H1 (cell line): ENCODE measurements around the gene CALR. TPM values are rescaled to one million over a fixed set of nuclear protein-coding genes. Genes with fewer than 3 reads are reported as not detected.

Experiments used
- CTCF ChIA-PET: fragments of 300-600 bp; sonication (Branson Sonifier 250); formaldehyde crosslinking; loops from one replicate; lab custom pipeline; 2021; ENCODE audit not compliant: partially characterized antibody; lab: Charles Lee
- POLR2A ChIA-PET: fragments of 300-600 bp; sonication (Branson Sonifier 250); formaldehyde crosslinking; loops from one replicate; lab custom pipeline; 2021; ENCODE audit warnings: inconsistent platforms; ENCODE audit not compliant: partially characterized antibody; lab: Charles Lee
- DNase-seq, 2 experiments: peaks; one replicate each; pipeline versions ENCODE4 v3.0.0 to v3.0.0-alpha.2; 2010 to 2022; ENCODE audit warnings: low spot score in 2 of 2, low read depth in 1 of 2, mixed read lengths in 1 of 2
- FAIRE-seq: peaks from 2 replicates; lab custom pipeline; 2011; peaks lifted over from hg19 to GRCh38; lab: Jason Lieb, UNC
- H2AFZ ChIP-seq: 2 replicates; pipeline ENCODE4 v1.8.1; 2012; ENCODE audit warnings: low read length, inconsistent platforms
- H2AK5ac ChIP-seq: 2 replicates; pipeline ENCODE4 v1.6.1; 2013; ENCODE audit warnings: low read depth, low read length
- H2BK120ac ChIP-seq: replicated peaks from 2 replicates; pipeline ENCODE3; 2013; ENCODE audit warnings: low read depth, low read length, inconsistent platforms
- H2BK12ac ChIP-seq: 2 replicates; pipeline ENCODE4 v1.6.1; 2013; ENCODE audit warnings: low read depth, low read length
- H2BK15ac ChIP-seq: 2 replicates; pipeline ENCODE4 v1.6.1; 2013; ENCODE audit warnings: low read length
- H2BK20ac ChIP-seq: 2 replicates; pipeline ENCODE4 v1.6.1; 2013; ENCODE audit warnings: low read length
- H2BK5ac ChIP-seq: 2 replicates; pipeline ENCODE4 v1.6.1; 2013; ENCODE audit warnings: low read depth, low read length
- H3K14ac ChIP-seq: 2 replicates; pipeline ENCODE4 v1.6.1; 2013; ENCODE audit warnings: inconsistent platforms; ENCODE audit not compliant: insufficient read length
- H3K18ac ChIP-seq: 2 replicates; pipeline ENCODE4 v1.6.1; 2013; ENCODE audit warnings: low read length; ENCODE audit errors: extremely low read depth
- H3K23ac ChIP-seq: 2 replicates; pipeline ENCODE4 v1.6.1; 2013; ENCODE audit warnings: inconsistent platforms; ENCODE audit not compliant: insufficient read length
- H3K23me2 ChIP-seq: 2 replicates; pipeline ENCODE4 v1.6.1; 2013; ENCODE audit warnings: low read depth, low read length
- H3K27ac ChIP-seq: 2 replicates; pipeline ENCODE4 v1.6.1; 2011; ENCODE audit warnings: low read depth, low read length, inconsistent platforms
- H3K27me3 ChIP-seq, 4 experiments: replicated peaks in 1 of 4; 1 replicate in 1 of 4; 2 replicates in 3 of 4; pipeline versions ENCODE4 v1.6.1 to v1.8.1; 2011 to 2013; ENCODE audit warnings: low read length in 3 of 4, mild to moderate bottlenecking in 3 of 4, inconsistent platforms in 2 of 4, mixed read lengths in 2 of 4, moderate library complexity in 1 of 4; ENCODE audit not compliant: control insufficient read depth in 3 of 4, insufficient read depth in 3 of 4; ENCODE audit errors: extremely low read depth in 1 of 4
- H3K36me3 ChIP-seq, 4 experiments: 2 replicates each; pipeline versions ENCODE4 v1.6.1 to v1.8.1; 2011 to 2013; ENCODE audit warnings: mild to moderate bottlenecking in 4 of 4, low read length in 3 of 4, moderate library complexity in 2 of 4, control low read depth in 1 of 4, inconsistent platforms in 1 of 4; ENCODE audit not compliant: insufficient read depth in 4 of 4, control insufficient read depth in 2 of 4
- H3K4ac ChIP-seq: replicated peaks from 2 replicates; pipeline ENCODE3; 2013; ENCODE audit warnings: low read length, low read depth, mixed read lengths, inconsistent platforms; ENCODE audit not compliant: insufficient read length
- H3K4me1 ChIP-seq, 4 experiments: replicated peaks in 1 of 4; 1 replicate in 1 of 4; 2 replicates in 3 of 4; pipeline versions ENCODE4 v1.6.1 to v1.8.1; 2011 to 2013; ENCODE audit warnings: low read length in 3 of 4, inconsistent platforms in 2 of 4, mixed read lengths in 1 of 4; ENCODE audit not compliant: insufficient read depth in 4 of 4, control insufficient read depth in 3 of 4
- H3K4me2 ChIP-seq, 2 experiments: 2 replicates each; pipeline versions ENCODE4 v1.6.1 to v1.8.1; 2011 to 2013; ENCODE audit warnings: low read depth in 2 of 2, low read length in 2 of 2, control low read depth in 1 of 2, inconsistent platforms in 1 of 2, mild to moderate bottlenecking in 1 of 2; ENCODE audit not compliant: insufficient read depth in 1 of 2
- H3K4me3 ChIP-seq, 4 experiments: fragments of 200-600, 300-600 bp in 1 of 4; sonication (generic), shearing (Covaris generic), sonication (Bioruptor Twin) in 1 of 4; 2 replicates each; pipeline versions ENCODE4 v1.5.1 to v1.8.1; 2011 to 2016; ENCODE audit warnings: low read length in 4 of 4, low read depth in 3 of 4, control low read depth in 2 of 4, inconsistent platforms in 2 of 4, mild to moderate bottlenecking in 2 of 4, mixed read lengths in 1 of 4, moderate library complexity in 1 of 4; ENCODE audit not compliant: insufficient read depth in 2 of 4; ENCODE audit errors: extremely low read depth in 1 of 4
- H3K56ac ChIP-seq: replicated peaks from 2 replicates; pipeline ENCODE3; 2013; ENCODE audit warnings: low read depth, mild to moderate bottlenecking, mixed read lengths, low read length, inconsistent platforms; ENCODE audit not compliant: insufficient read length
- H3K79me1 ChIP-seq: 2 replicates; pipeline ENCODE4 v1.6.1; 2013; ENCODE audit warnings: low read depth, low read length, control low read depth
- H3K79me2 ChIP-seq, 2 experiments: 2 replicates each; pipeline versions ENCODE4 v1.6.1 to v1.8.1; 2012 to 2013; ENCODE audit warnings: low read length in 2 of 2, mild to moderate bottlenecking in 2 of 2, inconsistent platforms in 1 of 2; ENCODE audit not compliant: insufficient read depth in 2 of 2, control insufficient read depth in 1 of 2
- H3K9ac ChIP-seq, 4 experiments: replicated peaks in 1 of 4; 1 replicate in 1 of 4; 2 replicates in 3 of 4; pipeline versions ENCODE4 v1.6.1 to v1.8.1; 2011 to 2013; ENCODE audit warnings: low read depth in 3 of 4, low read length in 3 of 4, control low read depth in 2 of 4, mild to moderate bottlenecking in 2 of 4, moderate library complexity in 2 of 4, inconsistent platforms in 1 of 4; ENCODE audit errors: extremely low read depth in 1 of 4
- H3K9me3 ChIP-seq, 2 experiments: 2 replicates each; pipeline versions ENCODE4 v1.6.1 to v1.8.1; 2012 to 2013; ENCODE audit warnings: mild to moderate bottlenecking in 2 of 2, moderate library complexity in 2 of 2, control low read depth in 1 of 2, inconsistent platforms in 1 of 2, low read depth in 1 of 2, low read length in 1 of 2, mixed read lengths in 1 of 2; ENCODE audit not compliant: insufficient read depth in 2 of 2
- H4K20me1 ChIP-seq, 2 experiments: replicated peaks in 1 of 2; 2 replicates each; pipeline versions ENCODE3 to v1.8.1; 2011 to 2013; ENCODE audit warnings: inconsistent platforms in 2 of 2, low read length in 2 of 2, mild to moderate bottlenecking in 1 of 2; ENCODE audit not compliant: insufficient read depth in 2 of 2, control insufficient read depth in 1 of 2
- H4K5ac ChIP-seq: 2 replicates; pipeline ENCODE4 v1.6.1; 2013; ENCODE audit warnings: low read length, low read depth, mixed read lengths, inconsistent platforms; ENCODE audit not compliant: insufficient read length
- H4K8ac ChIP-seq: 2 replicates; pipeline ENCODE4 v1.8.0; 2013; ENCODE audit warnings: mild to moderate bottlenecking, moderate library complexity, low read length, inconsistent platforms; ENCODE audit not compliant: insufficient read depth; ENCODE audit errors: extremely low read depth
- H4K91ac ChIP-seq: replicated peaks from 2 replicates; pipeline ENCODE3; 2013; ENCODE audit warnings: low read length, mixed read lengths, inconsistent platforms; ENCODE audit not compliant: insufficient read length
- ASH2L ChIP-seq: fragments of 200-600, 300-600 bp; sonication (generic); IDR thresholded peaks from one replicate; pipeline ENCODE4 v1.7.1; 2017; ENCODE audit warnings: low read length
- CBX8 ChIP-seq: fragments of 300-800, 300-1000 bp; sonication (generic); IDR thresholded peaks from 2 replicates; pipeline ENCODE4 v1.7.1; 2016; ENCODE audit warnings: low read depth, low read length, borderline replicate concordance
- CHD2 ChIP-seq: IDR thresholded peaks from 2 replicates; pipeline ENCODE4 v1.6.1; 2012; ENCODE audit warnings: low read length, improper control_type of control experiment
- EZH2 ChIP-seq: fragments of 200-600 bp; sonication (generic); IDR thresholded peaks from 2 replicates; pipeline ENCODE4 v1.7.1; 2012; ENCODE audit warnings: low read depth, mild to moderate bottlenecking, moderate library complexity, low read length, inconsistent platforms; ENCODE audit not compliant: severe bottlenecking
- FOSL1 ChIP-seq: IDR thresholded peaks from 2 replicates; pipeline ENCODE4 v1.6.1; 2011; ENCODE audit warnings: mild to moderate bottlenecking, low read depth, low read length, moderate library complexity; ENCODE audit not compliant: insufficient read depth
- KDM4A ChIP-seq: IDR thresholded peaks from one replicate; pipeline ENCODE4 v1.7.1; 2012; ENCODE audit warnings: low read depth, mild to moderate bottlenecking, moderate library complexity, low read length, inconsistent platforms; ENCODE audit not compliant: severe bottlenecking
- SIN3A ChIP-seq, 2 experiments: IDR thresholded peaks in 1 of 2; conservative IDR thresholded peaks in 1 of 2; 2 replicates each; pipeline ENCODE4 v1.6.1; 2011 to 2012; ENCODE audit warnings: low read length in 2 of 2, improper control_type of control experiment in 1 of 2, low read depth in 1 of 2, mild to moderate bottlenecking in 1 of 2
- SRF ChIP-seq: IDR thresholded peaks from 2 replicates; pipeline ENCODE4 v1.6.1; 2011; ENCODE audit warnings: mild to moderate bottlenecking, low read depth, low read length, moderate library complexity
- TCF12 ChIP-seq: IDR thresholded peaks from 2 replicates; pipeline ENCODE4 v1.6.1; 2011; ENCODE audit warnings: low read depth, mild to moderate bottlenecking, low read length
- WGBS, 2 experiments: shearing (Covaris generic) in 1 of 2; methylation state at CpG; one replicate each; pipeline versions ENCODE4 v1.1.6 to v1.1.7; 2013 to 2015; ENCODE audit warnings: low lambda C conversion rate in 2 of 2, mixed read lengths in 2 of 2, inconsistent platforms in 1 of 2, low coverage in 1 of 2, missing lambda C conversion rate in 1 of 2; ENCODE audit not compliant: insufficient replicate concordance in 2 of 2, insufficient coverage in 1 of 2, insufficient read length in 1 of 2; ENCODE audit errors: extremely low coverage in 1 of 2, missing lambda C conversion rate in 1 of 2; 5-methylcytosine and 5-hydroxymethylcytosine counted together
- polyA plus RNA-seq, 7 experiments: library from polyadenylated mRNA; depleted of rRNA in 3 of 7; stranded (reverse) in 5 of 7; unstranded in 2 of 7; fragments of >200 nt in 5 of 7; fragments of 200-250 nt in 2 of 7; gene quantifications; 1 replicate in 5 of 7; 2 replicates in 1 of 7; 4 replicates in 1 of 7; pipeline versions ENCODE4 v1.2.1 to v1.2.3, GENCODE V29; 2011 to 2013; ENCODE audit warnings: missing spikeins in 2 of 7, mixed read lengths in 2 of 7
- total RNA-seq: library from RNA; stranded (reverse); fragmentation: NEBNext Ultra II Directional; extraction: Animal tissue kit (Norgen Biotek cat#: 25700); gene quantifications from 2 replicates; pipeline ENCODE4 v1.2.1, GENCODE V29; 2021
- TF ChIP-seq, protein P1 (sequence below): IDR thresholded peaks from 2 replicates; pipeline ENCODE4 v1.6.1; 2012; ENCODE audit warnings: low read length, inconsistent platforms
- TF ChIP-seq, protein P2 (sequence below): IDR thresholded peaks from 2 replicates; pipeline ENCODE4 v1.6.1; 2011; ENCODE audit warnings: low read depth, mild to moderate bottlenecking, low read length; ENCODE audit not compliant: insufficient read depth

The CALR gene
- total and polyA plus RNA-seq, 2 of the 8 experiments (the other 6 are each of a cell fraction or from before 2014, with no cell fraction given), result 591 to 1,155 TPM

- no peak overlapping the region for H3K56ac ChIP-seq
- peak overlapping the region; percentile 40 for H4K91ac ChIP-seq
- FAIRE-seq (no peak), DNase-seq (no peak)
- ChIA-PET POLR2A (interaction anchor here (1.3 to 1.5 kb wide), 3 partner anchors 13 to 58 kb away, joined by 4 to 6 read pairs (median 5); no protein-coding TSS in a partner anchor), CTCF (interaction anchor here (1.1 to 3.3 kb wide), 10 partner anchors 11 to 101 kb away, joined by 3 to 18 read pairs (median 5); no protein-coding TSS in a partner anchor)
- no peak overlapping the region for H3K23ac ChIP-seq
- no peak overlapping the region; the same call in 1 of the 2 replicates for H4K8ac ChIP-seq
- H2BK5ac ChIP-seq, result no peak overlapping the region
- no peaks in the 10 kb centered on the region for H3K9me3 ChIP-seq
- H2BK15ac ChIP-seq, result no peak overlapping the region; the same call in 1 of the 2 replicates
- no peak overlapping the region for H3K4me3 ChIP-seq
- no peak overlapping the region for H4K5ac ChIP-seq
- no peak overlapping the region for H3K4me2 ChIP-seq
- no peak overlapping the region for H2BK120ac ChIP-seq
- peaks cover 0 to 14% (median 9%) of the 10 kb centered on the region in 4 experiments; a peak in 5 of 7 replicates for H3K4me1 ChIP-seq
- H2BK20ac ChIP-seq, result no peak overlapping the region
- no peak overlapping the region for H3K9ac ChIP-seq
- H2AFZ ChIP-seq, result no peak overlapping the region
- peaks cover 10 to 29% of the 10 kb centered on the region in 2 experiments for H4K20me1 ChIP-seq
- no peak overlapping the region for H3K14ac ChIP-seq
- no peak overlapping the region for H3K18ac ChIP-seq
- H3K27me3 ChIP-seq, result peaks cover 52 to 82% (median 76%) of the 10 kb centered on the region in 4 experiments
- peaks cover 0 to 8% (median 0%) of the 10 kb centered on the region in 4 experiments; a peak in 1 of 8 replicates for H3K36me3 ChIP-seq
- 81% methylated on average over 6 of the region's 7 CpGs; no CpG with 5 or more reads in 1 of the 2 experiments for WGBS, 2 experiments
- H3K79me2 ChIP-seq, result no peaks in the 10 kb centered on the region
- H3K27ac ChIP-seq, result no peak overlapping the region
- H2BK12ac ChIP-seq, result peak overlapping the region; percentile 50; the same call in 1 of the 2 replicates
- peaks cover 19% of the 10 kb centered on the region for H3K23me2 ChIP-seq
- H2AK5ac ChIP-seq, result peak overlapping the region; percentile 40; the same call in 1 of the 2 replicates
- peaks cover 3% of the 10 kb centered on the region; the same call in 1 of the 2 replicates for H3K79me1 ChIP-seq
- no peak overlapping the region for H3K4ac ChIP-seq
- no peak for TF ChIP-seq ASH2L
- no peak for TF ChIP-seq KDM4A
- TF ChIP-seq, protein P1, sequence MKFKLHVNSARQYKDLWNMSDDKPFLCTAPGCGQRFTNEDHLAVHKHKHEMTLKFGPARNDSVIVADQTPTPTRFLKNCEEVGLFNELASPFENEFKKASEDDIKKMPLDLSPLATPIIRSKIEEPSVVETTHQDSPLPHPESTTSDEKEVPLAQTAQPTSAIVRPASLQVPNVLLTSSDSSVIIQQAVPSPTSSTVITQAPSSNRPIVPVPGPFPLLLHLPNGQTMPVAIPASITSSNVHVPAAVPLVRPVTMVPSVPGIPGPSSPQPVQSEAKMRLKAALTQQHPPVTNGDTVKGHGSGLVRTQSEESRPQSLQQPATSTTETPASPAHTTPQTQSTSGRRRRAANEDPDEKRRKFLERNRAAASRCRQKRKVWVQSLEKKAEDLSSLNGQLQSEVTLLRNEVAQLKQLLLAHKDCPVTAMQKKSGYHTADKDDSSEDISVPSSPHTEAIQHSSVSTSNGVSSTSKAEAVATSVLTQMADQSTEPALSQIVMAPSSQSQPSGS, result no peak
- no peak for TF ChIP-seq SIN3A (conservative IDR thresholded peaks at IDR 0.05 in 1 of 2, IDR thresholded peaks at IDR 0.05 in 1 of 2; ENCODE audit: low read depth in 1 of 2, low read length in 2 of 2)
- no peak for TF ChIP-seq CHD2
- TF ChIP-seq SRF, result no peak
- TF ChIP-seq, protein P2, sequence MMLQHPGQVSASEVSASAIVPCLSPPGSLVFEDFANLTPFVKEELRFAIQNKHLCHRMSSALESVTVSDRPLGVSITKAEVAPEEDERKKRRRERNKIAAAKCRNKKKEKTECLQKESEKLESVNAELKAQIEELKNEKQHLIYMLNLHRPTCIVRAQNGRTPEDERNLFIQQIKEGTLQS, result no peak
- TF ChIP-seq CBX8, result no peak
- TF ChIP-seq EZH2, result no peak
- TF ChIP-seq FOSL1, result no peak
- TF ChIP-seq TCF12, result no peak
Measured at GRCh38 chr19:12993562-12993961, 55.2 kb downstream of the CALR start.
